Measurements from ENCODE around the gene PRKRA. TPM values are rescaled to one million over a fixed set of nuclear protein-coding genes. Genes with fewer than 3 reads are reported as not detected.

PRKRA gene
- total and polyA plus RNA-seq, 9 of the 15 experiments (the other 6 are each of a cell fraction or from before 2014, with no cell fraction given): 14.1 to 78.1 (median 52.3) TPM

DNA sequence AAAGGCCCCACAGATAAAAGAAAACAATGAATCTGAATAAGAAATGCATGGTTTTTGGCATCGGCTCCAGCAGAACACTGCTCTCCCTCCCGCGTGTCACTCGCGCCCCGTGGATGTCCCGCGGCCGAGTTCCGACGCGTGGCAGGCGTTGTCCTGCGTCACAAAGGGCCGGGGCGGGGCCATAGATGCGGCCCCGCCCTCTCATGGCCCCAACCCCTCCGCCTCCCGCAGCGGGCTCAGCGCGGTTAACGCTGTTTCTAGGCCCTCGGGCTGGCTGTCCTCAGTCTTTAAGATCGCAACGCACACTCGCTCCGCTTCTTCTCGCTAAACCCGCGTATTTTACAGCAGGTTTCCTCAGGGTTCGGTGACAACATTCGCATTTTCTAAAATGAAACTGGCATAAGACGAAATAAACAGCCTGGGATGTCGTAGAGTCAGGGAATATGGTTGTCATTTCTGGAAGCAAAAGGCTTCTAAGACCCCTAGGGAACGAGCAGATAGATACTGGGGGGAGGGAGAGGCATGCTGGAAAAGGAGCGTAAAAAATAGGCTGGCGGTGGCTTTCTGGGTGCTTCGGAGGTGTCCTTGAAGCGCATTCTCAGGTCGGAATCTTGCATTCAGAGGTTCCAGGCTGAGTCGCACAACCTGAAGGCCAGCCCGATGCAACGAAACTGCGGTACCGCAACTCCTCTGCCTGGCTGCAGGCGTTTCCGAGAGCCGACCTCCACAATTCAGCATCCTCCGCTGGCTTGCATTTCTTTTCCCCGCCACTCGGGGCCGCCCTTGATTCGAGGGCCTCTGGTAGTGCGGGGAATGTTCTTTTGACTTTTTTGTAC, 27.7 kb upstream of the PRKRA start, which contains the start of gene FKBP7 (continued):
- TF ChIP-seq ZNF354B (CRISPR knock-in tag; IDR thresholded peaks at IDR 0.05) (no peak), ZBED1 (IDR thresholded peaks at IDR 0.05) (0 out of 2 replicates have a peak, but pooled peaks have one; percentile 36), EP400 (IDR thresholded peaks at IDR 0.05) (peak; percentile 93), KDM4B (IDR thresholded peaks at IDR 0.05; ENCODE audit: borderline replicate concordance in 2 of 2, low read depth in 1 of 2) (no peak), ZNF507 (tag; conservative IDR thresholded peaks at IDR 0.05) (no peak), YY1 (IDR thresholded peaks at IDR 0.05; ENCODE audit: borderline replicate concordance in 1 of 3, control insufficient read depth in 1 of 3, extremely low read depth in 1 of 3, insufficient read depth in 3 of 3, insufficient read length in 1 of 3, insufficient replicate concordance in 2 of 3, low read depth in 1 of 3, low read length in 2 of 3) (peak in 2 of 3 experiments; percentile 63 to 70), BHLHE40 (IDR thresholded peaks at IDR 0.05; ENCODE audit: low read length) (peak; percentile 45; the same call in 1 of the 2 replicates), IRF1 (CRISPR knock-in tag; IDR thresholded peaks at IDR 0.05; ENCODE audit: borderline replicate concordance) (no peak), GABPA (tag; conservative IDR thresholded peaks at IDR 0.05; ENCODE audit: low read depth) (no peak; the same call in 1 of the 2 replicates), JUNB (CRISPR knock-in tag; conservative IDR thresholded peaks at IDR 0.05) (no peak), ZNF584 (CRISPR knock-in tag; IDR thresholded peaks at IDR 0.05; ENCODE audit: low read depth) (0 out of 2 replicates have a peak, but pooled peaks have one; percentile 56), CHD4 (IDR thresholded peaks at IDR 0.05; ENCODE audit: insufficient read depth, insufficient replicate concordance, low read depth, low read length, poor library complexity, severe bottlenecking) (no peak), ZNF785 (CRISPR knock-in tag; IDR thresholded peaks at IDR 0.05) (no peak), ZNF764 (CRISPR knock-in tag; IDR thresholded peaks at IDR 0.05; ENCODE audit: low read depth) (no peak)
- TF ChIP-seq, protein P1, sequence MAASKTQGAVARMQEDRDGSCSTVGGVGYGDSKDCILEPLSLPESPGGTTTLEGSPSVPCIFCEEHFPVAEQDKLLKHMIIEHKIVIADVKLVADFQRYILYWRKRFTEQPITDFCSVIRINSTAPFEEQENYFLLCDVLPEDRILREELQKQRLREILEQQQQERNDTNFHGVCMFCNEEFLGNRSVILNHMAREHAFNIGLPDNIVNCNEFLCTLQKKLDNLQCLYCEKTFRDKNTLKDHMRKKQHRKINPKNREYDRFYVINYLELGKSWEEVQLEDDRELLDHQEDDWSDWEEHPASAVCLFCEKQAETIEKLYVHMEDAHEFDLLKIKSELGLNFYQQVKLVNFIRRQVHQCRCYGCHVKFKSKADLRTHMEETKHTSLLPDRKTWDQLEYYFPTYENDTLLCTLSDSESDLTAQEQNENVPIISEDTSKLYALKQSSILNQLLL (CRISPR knock-in tag; IDR thresholded peaks at IDR 0.05; ENCODE audit: borderline replicate concordance): no peak
- TF ChIP-seq, protein P2, sequence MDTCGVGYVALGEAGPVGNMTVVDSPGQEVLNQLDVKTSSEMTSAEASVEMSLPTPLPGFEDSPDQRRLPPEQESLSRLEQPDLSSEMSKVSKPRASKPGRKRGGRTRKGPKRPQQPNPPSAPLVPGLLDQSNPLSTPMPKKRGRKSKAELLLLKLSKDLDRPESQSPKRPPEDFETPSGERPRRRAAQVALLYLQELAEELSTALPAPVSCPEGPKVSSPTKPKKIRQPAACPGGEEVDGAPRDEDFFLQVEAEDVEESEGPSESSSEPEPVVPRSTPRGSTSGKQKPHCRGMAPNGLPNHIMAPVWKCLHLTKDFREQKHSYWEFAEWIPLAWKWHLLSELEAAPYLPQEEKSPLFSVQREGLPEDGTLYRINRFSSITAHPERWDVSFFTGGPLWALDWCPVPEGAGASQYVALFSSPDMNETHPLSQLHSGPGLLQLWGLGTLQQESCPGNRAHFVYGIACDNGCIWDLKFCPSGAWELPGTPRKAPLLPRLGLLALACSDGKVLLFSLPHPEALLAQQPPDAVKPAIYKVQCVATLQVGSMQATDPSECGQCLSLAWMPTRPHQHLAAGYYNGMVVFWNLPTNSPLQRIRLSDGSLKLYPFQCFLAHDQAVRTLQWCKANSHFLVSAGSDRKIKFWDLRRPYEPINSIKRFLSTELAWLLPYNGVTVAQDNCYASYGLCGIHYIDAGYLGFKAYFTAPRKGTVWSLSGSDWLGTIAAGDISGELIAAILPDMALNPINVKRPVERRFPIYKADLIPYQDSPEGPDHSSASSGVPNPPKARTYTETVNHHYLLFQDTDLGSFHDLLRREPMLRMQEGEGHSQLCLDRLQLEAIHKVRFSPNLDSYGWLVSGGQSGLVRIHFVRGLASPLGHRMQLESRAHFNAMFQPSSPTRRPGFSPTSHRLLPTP (IDR thresholded peaks at IDR 0.05; ENCODE audit: borderline replicate concordance, extremely low read depth, insufficient read length): no peak
- TF ChIP-seq, protein P3, sequence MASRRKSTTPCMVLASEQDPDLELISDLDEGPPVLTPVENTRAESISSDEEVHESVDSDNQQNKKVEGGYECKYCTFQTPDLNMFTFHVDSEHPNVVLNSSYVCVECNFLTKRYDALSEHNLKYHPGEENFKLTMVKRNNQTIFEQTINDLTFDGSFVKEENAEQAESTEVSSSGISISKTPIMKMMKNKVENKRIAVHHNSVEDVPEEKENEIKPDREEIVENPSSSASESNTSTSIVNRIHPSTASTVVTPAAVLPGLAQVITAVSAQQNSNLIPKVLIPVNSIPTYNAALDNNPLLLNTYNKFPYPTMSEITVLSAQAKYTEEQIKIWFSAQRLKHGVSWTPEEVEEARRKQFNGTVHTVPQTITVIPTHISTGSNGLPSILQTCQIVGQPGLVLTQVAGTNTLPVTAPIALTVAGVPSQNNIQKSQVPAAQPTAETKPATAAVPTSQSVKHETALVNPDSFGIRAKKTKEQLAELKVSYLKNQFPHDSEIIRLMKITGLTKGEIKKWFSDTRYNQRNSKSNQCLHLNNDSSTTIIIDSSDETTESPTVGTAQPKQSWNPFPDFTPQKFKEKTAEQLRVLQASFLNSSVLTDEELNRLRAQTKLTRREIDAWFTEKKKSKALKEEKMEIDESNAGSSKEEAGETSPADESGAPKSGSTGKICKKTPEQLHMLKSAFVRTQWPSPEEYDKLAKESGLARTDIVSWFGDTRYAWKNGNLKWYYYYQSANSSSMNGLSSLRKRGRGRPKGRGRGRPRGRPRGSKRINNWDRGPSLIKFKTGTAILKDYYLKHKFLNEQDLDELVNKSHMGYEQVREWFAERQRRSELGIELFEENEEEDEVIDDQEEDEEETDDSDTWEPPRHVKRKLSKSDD (conservative IDR thresholded peaks at IDR 0.05; ENCODE audit: low read length): no peak

All from K562 (cell line).